RWPE1 (cell line): ENCODE results near the gene SLC24A3.

Experiments
- CTCF ChIA-PET: fragments of 350-600 bp; sonication (Branson Sonifier 250); formaldehyde crosslinking; extraction: SDS; loops from one replicate; lab custom pipeline; 2021; lab: Yijun Ruan, JAX
- POLR2A ChIA-PET: fragments of 400-600 bp; formaldehyde crosslinking; extraction: SDS; loops from one replicate; lab custom pipeline; 2020; ENCODE audit warnings: antibody characterized with exemption; ENCODE audit not compliant: low non-redundant PET; lab: Yijun Ruan, JAX
- DNase-seq: peaks from one replicate; pipeline ENCODE4 v3.0.0; 2012; ENCODE audit warnings: low spot score
- H3K27ac ChIP-seq: fragments of 450-650 bp; 2 replicates; pipeline ENCODE4 v1.5.1; 2017
- TF ChIP-seq, protein P1 (sequence below): fragments of 450-650 bp; conservative IDR thresholded peaks from 2 replicates; pipeline ENCODE4 v1.5.1; 2017; ENCODE audit warnings: low read depth, mild to moderate bottlenecking

SLC24A3 gene

GRCh38 chr20:19691125-19691524 lies 478.7 kb downstream of the SLC24A3 start:
- TF ChIP-seq, protein P1, sequence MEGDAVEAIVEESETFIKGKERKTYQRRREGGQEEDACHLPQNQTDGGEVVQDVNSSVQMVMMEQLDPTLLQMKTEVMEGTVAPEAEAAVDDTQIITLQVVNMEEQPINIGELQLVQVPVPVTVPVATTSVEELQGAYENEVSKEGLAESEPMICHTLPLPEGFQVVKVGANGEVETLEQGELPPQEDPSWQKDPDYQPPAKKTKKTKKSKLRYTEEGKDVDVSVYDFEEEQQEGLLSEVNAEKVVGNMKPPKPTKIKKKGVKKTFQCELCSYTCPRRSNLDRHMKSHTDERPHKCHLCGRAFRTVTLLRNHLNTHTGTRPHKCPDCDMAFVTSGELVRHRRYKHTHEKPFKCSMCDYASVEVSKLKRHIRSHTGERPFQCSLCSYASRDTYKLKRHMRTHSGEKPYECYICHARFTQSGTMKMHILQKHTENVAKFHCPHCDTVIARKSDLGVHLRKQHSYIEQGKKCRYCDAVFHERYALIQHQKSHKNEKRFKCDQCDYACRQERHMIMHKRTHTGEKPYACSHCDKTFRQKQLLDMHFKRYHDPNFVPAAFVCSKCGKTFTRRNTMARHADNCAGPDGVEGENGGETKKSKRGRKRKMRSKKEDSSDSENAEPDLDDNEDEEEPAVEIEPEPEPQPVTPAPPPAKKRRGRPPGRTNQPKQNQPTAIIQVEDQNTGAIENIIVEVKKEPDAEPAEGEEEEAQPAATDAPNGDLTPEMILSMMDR = no peak
- ChIA-PET POLR2A (no interaction called here), CTCF (interaction anchor here (0.6 kb wide), 1 partner anchor 114 kb away, joined by 3 read pairs; no protein-coding TSS in a partner anchor)
- DNase-seq = no peak
- peak overlapping the region; percentile 21; the same call in 1 of the 2 replicates for H3K27ac ChIP-seq

GRCh38 chr20:19692100-19692499 lies 479.7 kb downstream of the SLC24A3 start:
- ChIA-PET POLR2A (no interaction called here), CTCF (interaction anchor here (1.3 kb wide), 1 partner anchor 136 kb away, joined by 3 read pairs; no protein-coding TSS in a partner anchor)
- TF ChIP-seq, protein P1 = no peak
- no peak overlapping the region for H3K27ac ChIP-seq
- DNase-seq = no peak

- TF ChIP-seq, protein P1 = peak; percentile 98
- peak; percentile 83 for DNase-seq
- CTCF ChIA-PET = interaction anchor here (0.7 to 1.3 kb wide), 9 partner anchors 13 to 236 kb away, joined by 3 to 9 read pairs (median 4); no protein-coding TSS in a partner anchor
- POLR2A ChIA-PET = no interaction called here
- peak overlapping the region; percentile 28; the same call in 1 of the 2 replicates for H3K27ac ChIP-seq
Observed at GRCh38 chr20:19692685-19693119, 480.3 kb downstream of the SLC24A3 start.

DNA sequence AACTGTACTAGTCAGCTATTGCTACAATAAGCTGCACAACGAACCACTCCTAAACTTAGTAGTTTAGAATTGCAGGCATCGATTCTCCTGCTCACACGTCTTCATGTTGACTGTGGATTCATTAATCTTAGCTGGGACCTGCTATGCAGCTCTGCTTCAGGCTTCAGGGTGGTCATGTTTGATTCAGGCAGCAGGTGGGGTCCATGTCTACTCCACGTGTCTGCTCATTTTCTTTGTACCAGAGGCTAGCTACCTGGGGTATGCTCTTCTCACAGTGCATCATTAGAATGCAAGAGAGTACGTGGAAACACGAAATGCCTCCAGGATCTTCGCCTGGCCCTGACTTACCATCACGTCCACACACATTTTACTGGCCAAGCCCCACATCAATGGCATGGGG lies 481.1 kb downstream of the SLC24A3 start:
- H3K27ac ChIP-seq = no peak overlapping the region
- TF ChIP-seq, protein P1 = no peak
- CTCF ChIA-PET = interaction anchor here (0.6 to 1.3 kb wide), 11 partner anchors 12 to 320 kb away, joined by 3 to 9 read pairs (median 3); no protein-coding TSS in a partner anchor
- no peak for DNase-seq
- POLR2A ChIA-PET = no interaction called here

GRCh38 chr20:19695081-19695480 lies 482.6 kb downstream of the SLC24A3 start:
- TF ChIP-seq, protein P1 = no peak
- ChIA-PET POLR2A (no interaction called here), CTCF (no interaction called here)
- no peak for DNase-seq
- no peak overlapping the region for H3K27ac ChIP-seq

- DNase-seq = no peak
- TF ChIP-seq, protein P1 = no peak
- no peak overlapping the region for H3K27ac ChIP-seq
- ChIA-PET CTCF (no interaction called here), POLR2A (no interaction called here)
Observed at GRCh38 chr20:19696620-19697019, 484.2 kb downstream of the SLC24A3 start.
